H1 (cell line): ENCODE results near the gene MBNL3. TPM values are rescaled to one million over a fixed set of nuclear protein-coding genes. Genes with fewer than 3 reads are reported as not detected.

Experiments used
- CTCF ChIA-PET: fragments of 300-600 bp; sonication (Branson Sonifier 250); formaldehyde crosslinking; loops from one replicate; lab custom pipeline; 2021; ENCODE audit not compliant: partially characterized antibody; lab: Charles Lee
- POLR2A ChIA-PET: fragments of 300-600 bp; sonication (Branson Sonifier 250); formaldehyde crosslinking; loops from one replicate; lab custom pipeline; 2021; ENCODE audit warnings: inconsistent platforms; ENCODE audit not compliant: partially characterized antibody; lab: Charles Lee
- DNase-seq, 2 experiments: peaks; one replicate each; pipeline versions ENCODE4 v3.0.0 to v3.0.0-alpha.2; 2010 to 2022; ENCODE audit warnings: low spot score in 2 of 2, low read depth in 1 of 2, mixed read lengths in 1 of 2
- FAIRE-seq: peaks from 2 replicates; lab custom pipeline; 2011; peaks lifted over from hg19 to GRCh38; lab: Jason Lieb, UNC
- H2AFZ ChIP-seq: 2 replicates; pipeline ENCODE4 v1.8.1; 2012; ENCODE audit warnings: low read length, inconsistent platforms
- H2AK5ac ChIP-seq: 2 replicates; pipeline ENCODE4 v1.6.1; 2013; ENCODE audit warnings: low read depth, low read length
- H2BK120ac ChIP-seq: replicated peaks from 2 replicates; pipeline ENCODE3; 2013; ENCODE audit warnings: low read depth, low read length, inconsistent platforms
- H2BK12ac ChIP-seq: 2 replicates; pipeline ENCODE4 v1.6.1; 2013; ENCODE audit warnings: low read depth, low read length
- H2BK15ac ChIP-seq: 2 replicates; pipeline ENCODE4 v1.6.1; 2013; ENCODE audit warnings: low read length
- H2BK20ac ChIP-seq: 2 replicates; pipeline ENCODE4 v1.6.1; 2013; ENCODE audit warnings: low read length
- H2BK5ac ChIP-seq: 2 replicates; pipeline ENCODE4 v1.6.1; 2013; ENCODE audit warnings: low read depth, low read length
- H3K14ac ChIP-seq: 2 replicates; pipeline ENCODE4 v1.6.1; 2013; ENCODE audit warnings: inconsistent platforms; ENCODE audit not compliant: insufficient read length
- H3K18ac ChIP-seq: 2 replicates; pipeline ENCODE4 v1.6.1; 2013; ENCODE audit warnings: low read length; ENCODE audit errors: extremely low read depth
- H3K23ac ChIP-seq: 2 replicates; pipeline ENCODE4 v1.6.1; 2013; ENCODE audit warnings: inconsistent platforms; ENCODE audit not compliant: insufficient read length
- H3K23me2 ChIP-seq: 2 replicates; pipeline ENCODE4 v1.6.1; 2013; ENCODE audit warnings: low read depth, low read length
- H3K27ac ChIP-seq: 2 replicates; pipeline ENCODE4 v1.6.1; 2011; ENCODE audit warnings: low read depth, low read length, inconsistent platforms
- H3K27me3 ChIP-seq, 4 experiments: replicated peaks in 1 of 4; 1 replicate in 1 of 4; 2 replicates in 3 of 4; pipeline versions ENCODE4 v1.6.1 to v1.8.1; 2011 to 2013; ENCODE audit warnings: low read length in 3 of 4, mild to moderate bottlenecking in 3 of 4, inconsistent platforms in 2 of 4, mixed read lengths in 2 of 4, moderate library complexity in 1 of 4; ENCODE audit not compliant: control insufficient read depth in 3 of 4, insufficient read depth in 3 of 4; ENCODE audit errors: extremely low read depth in 1 of 4
- H3K36me3 ChIP-seq, 4 experiments: 2 replicates each; pipeline versions ENCODE4 v1.6.1 to v1.8.1; 2011 to 2013; ENCODE audit warnings: mild to moderate bottlenecking in 4 of 4, low read length in 3 of 4, moderate library complexity in 2 of 4, control low read depth in 1 of 4, inconsistent platforms in 1 of 4; ENCODE audit not compliant: insufficient read depth in 4 of 4, control insufficient read depth in 2 of 4
- H3K4ac ChIP-seq: replicated peaks from 2 replicates; pipeline ENCODE3; 2013; ENCODE audit warnings: low read length, low read depth, mixed read lengths, inconsistent platforms; ENCODE audit not compliant: insufficient read length
- H3K4me1 ChIP-seq, 4 experiments: replicated peaks in 1 of 4; 1 replicate in 1 of 4; 2 replicates in 3 of 4; pipeline versions ENCODE4 v1.6.1 to v1.8.1; 2011 to 2013; ENCODE audit warnings: low read length in 3 of 4, inconsistent platforms in 2 of 4, mixed read lengths in 1 of 4; ENCODE audit not compliant: insufficient read depth in 4 of 4, control insufficient read depth in 3 of 4
- H3K4me2 ChIP-seq, 2 experiments: 2 replicates each; pipeline versions ENCODE4 v1.6.1 to v1.8.1; 2011 to 2013; ENCODE audit warnings: low read depth in 2 of 2, low read length in 2 of 2, control low read depth in 1 of 2, inconsistent platforms in 1 of 2, mild to moderate bottlenecking in 1 of 2; ENCODE audit not compliant: insufficient read depth in 1 of 2
- H3K4me3 ChIP-seq, 4 experiments: fragments of 200-600, 300-600 bp in 1 of 4; sonication (generic), shearing (Covaris generic), sonication (Bioruptor Twin) in 1 of 4; 2 replicates each; pipeline versions ENCODE4 v1.5.1 to v1.8.1; 2011 to 2016; ENCODE audit warnings: low read length in 4 of 4, low read depth in 3 of 4, control low read depth in 2 of 4, inconsistent platforms in 2 of 4, mild to moderate bottlenecking in 2 of 4, mixed read lengths in 1 of 4, moderate library complexity in 1 of 4; ENCODE audit not compliant: insufficient read depth in 2 of 4; ENCODE audit errors: extremely low read depth in 1 of 4
- H3K56ac ChIP-seq: replicated peaks from 2 replicates; pipeline ENCODE3; 2013; ENCODE audit warnings: low read depth, mild to moderate bottlenecking, mixed read lengths, low read length, inconsistent platforms; ENCODE audit not compliant: insufficient read length
- H3K79me1 ChIP-seq: 2 replicates; pipeline ENCODE4 v1.6.1; 2013; ENCODE audit warnings: low read depth, low read length, control low read depth
- H3K79me2 ChIP-seq, 2 experiments: 2 replicates each; pipeline versions ENCODE4 v1.6.1 to v1.8.1; 2012 to 2013; ENCODE audit warnings: low read length in 2 of 2, mild to moderate bottlenecking in 2 of 2, inconsistent platforms in 1 of 2; ENCODE audit not compliant: insufficient read depth in 2 of 2, control insufficient read depth in 1 of 2
- H3K9ac ChIP-seq, 4 experiments: replicated peaks in 1 of 4; 1 replicate in 1 of 4; 2 replicates in 3 of 4; pipeline versions ENCODE4 v1.6.1 to v1.8.1; 2011 to 2013; ENCODE audit warnings: low read depth in 3 of 4, low read length in 3 of 4, control low read depth in 2 of 4, mild to moderate bottlenecking in 2 of 4, moderate library complexity in 2 of 4, inconsistent platforms in 1 of 4; ENCODE audit errors: extremely low read depth in 1 of 4
- H3K9me3 ChIP-seq, 2 experiments: 2 replicates each; pipeline versions ENCODE4 v1.6.1 to v1.8.1; 2012 to 2013; ENCODE audit warnings: mild to moderate bottlenecking in 2 of 2, moderate library complexity in 2 of 2, control low read depth in 1 of 2, inconsistent platforms in 1 of 2, low read depth in 1 of 2, low read length in 1 of 2, mixed read lengths in 1 of 2; ENCODE audit not compliant: insufficient read depth in 2 of 2
- H4K20me1 ChIP-seq, 2 experiments: replicated peaks in 1 of 2; 2 replicates each; pipeline versions ENCODE3 to v1.8.1; 2011 to 2013; ENCODE audit warnings: inconsistent platforms in 2 of 2, low read length in 2 of 2, mild to moderate bottlenecking in 1 of 2; ENCODE audit not compliant: insufficient read depth in 2 of 2, control insufficient read depth in 1 of 2
- H4K5ac ChIP-seq: 2 replicates; pipeline ENCODE4 v1.6.1; 2013; ENCODE audit warnings: low read length, low read depth, mixed read lengths, inconsistent platforms; ENCODE audit not compliant: insufficient read length
- H4K8ac ChIP-seq: 2 replicates; pipeline ENCODE4 v1.8.0; 2013; ENCODE audit warnings: mild to moderate bottlenecking, moderate library complexity, low read length, inconsistent platforms; ENCODE audit not compliant: insufficient read depth; ENCODE audit errors: extremely low read depth
- H4K91ac ChIP-seq: replicated peaks from 2 replicates; pipeline ENCODE3; 2013; ENCODE audit warnings: low read length, mixed read lengths, inconsistent platforms; ENCODE audit not compliant: insufficient read length
- CBX5 ChIP-seq: fragments of 300-800, 300-1000 bp; sonication (generic); IDR thresholded peaks from 2 replicates; pipeline ENCODE4 v1.7.1; 2016; ENCODE audit warnings: antibody characterized with exemption, low read length, low read depth
- CEBPB ChIP-seq: IDR thresholded peaks from 2 replicates; pipeline ENCODE4 v1.6.1; 2012; ENCODE audit warnings: low read depth, low read length
- EGR1 ChIP-seq: IDR thresholded peaks from 2 replicates; pipeline ENCODE4 v1.6.1; 2011; ENCODE audit warnings: low read depth, low read length, borderline replicate concordance
- FOSL1 ChIP-seq: IDR thresholded peaks from 2 replicates; pipeline ENCODE4 v1.6.1; 2011; ENCODE audit warnings: mild to moderate bottlenecking, low read depth, low read length, moderate library complexity; ENCODE audit not compliant: insufficient read depth
- GTF2F1 ChIP-seq: IDR thresholded peaks from 2 replicates; pipeline ENCODE4 v1.6.1; 2012; ENCODE audit warnings: low read depth, low read length, improper control_type of control experiment, borderline replicate concordance
- HDAC6 ChIP-seq: IDR thresholded peaks from one replicate; pipeline ENCODE4 v1.7.1; 2012; ENCODE audit warnings: low read depth, mild to moderate bottlenecking, inconsistent platforms, low read length, moderate library complexity
- JUN ChIP-seq: IDR thresholded peaks from 2 replicates; pipeline ENCODE4 v1.6.1; 2011; ENCODE audit warnings: low read depth, mild to moderate bottlenecking, improper control_type of control experiment, low read length
- KDM5A ChIP-seq: fragments of 200-600 bp; IDR thresholded peaks from 2 replicates; pipeline ENCODE4 v1.7.1; 2012; ENCODE audit warnings: mild to moderate bottlenecking, low read length, inconsistent platforms, mixed read lengths
- RAD21 ChIP-seq, 2 experiments: IDR thresholded peaks in 1 of 2; conservative IDR thresholded peaks in 1 of 2; 2 replicates each; pipeline ENCODE4 v1.6.1; 2011; ENCODE audit warnings: low read depth in 2 of 2, low read length in 2 of 2, improper control_type of control experiment in 1 of 2, inconsistent platforms in 1 of 2, mild to moderate bottlenecking in 1 of 2, moderate library complexity in 1 of 2
- RNF2 ChIP-seq: fragments of 200-900, 300-1000 bp; sonication (generic); IDR thresholded peaks from 2 replicates; pipeline ENCODE4 v1.7.1; 2016; ENCODE audit warnings: borderline replicate concordance, low read depth, mild to moderate bottlenecking, antibody characterized with exemption, low read length; ENCODE audit not compliant: poor library complexity, severe bottlenecking; ENCODE audit errors: missing control alignments
- SIN3A ChIP-seq, 2 experiments: IDR thresholded peaks in 1 of 2; conservative IDR thresholded peaks in 1 of 2; 2 replicates each; pipeline ENCODE4 v1.6.1; 2011 to 2012; ENCODE audit warnings: low read length in 2 of 2, improper control_type of control experiment in 1 of 2, low read depth in 1 of 2, mild to moderate bottlenecking in 1 of 2
- SP1 ChIP-seq: IDR thresholded peaks from 2 replicates; pipeline ENCODE4 v1.6.1; 2011; ENCODE audit warnings: low read depth, low read length
- SP4 ChIP-seq: IDR thresholded peaks from 2 replicates; pipeline ENCODE4 v1.6.1; 2012; ENCODE audit warnings: low read length, inconsistent platforms
- WGBS, 2 experiments: shearing (Covaris generic) in 1 of 2; methylation state at CpG; one replicate each; pipeline versions ENCODE4 v1.1.6 to v1.1.7; 2013 to 2015; ENCODE audit warnings: low lambda C conversion rate in 2 of 2, mixed read lengths in 2 of 2, inconsistent platforms in 1 of 2, low coverage in 1 of 2, missing lambda C conversion rate in 1 of 2; ENCODE audit not compliant: insufficient replicate concordance in 2 of 2, insufficient coverage in 1 of 2, insufficient read length in 1 of 2; ENCODE audit errors: extremely low coverage in 1 of 2, missing lambda C conversion rate in 1 of 2; 5-methylcytosine and 5-hydroxymethylcytosine counted together
- polyA plus RNA-seq, 7 experiments: library from polyadenylated mRNA; depleted of rRNA in 3 of 7; stranded (reverse) in 5 of 7; unstranded in 2 of 7; fragments of >200 nt in 5 of 7; fragments of 200-250 nt in 2 of 7; gene quantifications; 1 replicate in 5 of 7; 2 replicates in 1 of 7; 4 replicates in 1 of 7; pipeline versions ENCODE4 v1.2.1 to v1.2.3, GENCODE V29; 2011 to 2013; ENCODE audit warnings: missing spikeins in 2 of 7, mixed read lengths in 2 of 7
- total RNA-seq: library from RNA; stranded (reverse); fragmentation: NEBNext Ultra II Directional; extraction: Animal tissue kit (Norgen Biotek cat#: 25700); gene quantifications from 2 replicates; pipeline ENCODE4 v1.2.1, GENCODE V29; 2021

The MBNL3 gene
- total and polyA plus RNA-seq, 2 of the 8 experiments (the other 6 are each of a cell fraction or from before 2014, with no cell fraction given): 3.5 to 4.3 TPM

GRCh38 chrX:132336172-132336571 is 152.7 kb downstream of the MBNL3 start:
- no peak overlapping the region for H4K8ac ChIP-seq
- no peak overlapping the region for H3K56ac ChIP-seq
- H3K14ac ChIP-seq: no peak overlapping the region
- H4K5ac ChIP-seq: no peak overlapping the region
- DNase-seq (no peak), FAIRE-seq (peak; percentile 19)
- H3K36me3 ChIP-seq: no peaks in the 10 kb centered on the region
- H4K20me1 ChIP-seq: no peaks in the 10 kb centered on the region
- no peak overlapping the region for H3K23ac ChIP-seq
- no peak overlapping the region for H3K4me2 ChIP-seq
- H2BK12ac ChIP-seq: no peak overlapping the region
- no peak overlapping the region for H3K4me3 ChIP-seq
- no peak overlapping the region for H3K27ac ChIP-seq
- H2AK5ac ChIP-seq: no peak overlapping the region
- no peak overlapping the region for H2BK5ac ChIP-seq
- POLR2A ChIA-PET: no interaction called here
- CTCF ChIA-PET: no interaction called here
- no peaks in the 10 kb centered on the region for H3K27me3 ChIP-seq
- no peak overlapping the region for H2BK120ac ChIP-seq
- no peak for TF ChIP-seq CBX5
- no peak for TF ChIP-seq SIN3A (conservative IDR thresholded peaks at IDR 0.05 in 1 of 2, IDR thresholded peaks at IDR 0.05 in 1 of 2; ENCODE audit: low read depth in 1 of 2, low read length in 2 of 2)
- no peak for TF ChIP-seq FOSL1
- no peak for TF ChIP-seq JUN
- TF ChIP-seq RNF2: no peak
- no peak for TF ChIP-seq CEBPB
- no peak for TF ChIP-seq EGR1
- no peak for TF ChIP-seq RAD21 (IDR thresholded peaks at IDR 0.05 in 1 of 2, conservative IDR thresholded peaks at IDR 0.05 in 1 of 2; ENCODE audit: low read depth in 2 of 2, low read length in 2 of 2)
- no peak for TF ChIP-seq KDM5A
- TF ChIP-seq SP1: no peak
- TF ChIP-seq HDAC6: no peak
- TF ChIP-seq SP4: no peak
- TF ChIP-seq GTF2F1: no peak
- no peaks in the 10 kb centered on the region for H3K23me2 ChIP-seq
- H3K4ac ChIP-seq: no peak overlapping the region
- H3K9ac ChIP-seq: no peak overlapping the region
- H2AFZ ChIP-seq: no peak overlapping the region
- H3K79me1 ChIP-seq: no peaks in the 10 kb centered on the region
- H3K4me1 ChIP-seq: no peaks in the 10 kb centered on the region
- no peak overlapping the region for H2BK15ac ChIP-seq
- WGBS, 2 experiments: 96% methylated on average over 2 of the region's 2 CpGs; no CpG with 5 or more reads in 1 of the 2 experiments
- H4K91ac ChIP-seq: no peak overlapping the region
- no peak overlapping the region for H2BK20ac ChIP-seq
- no peaks in the 10 kb centered on the region for H3K9me3 ChIP-seq
- no peak overlapping the region for H3K18ac ChIP-seq
- H3K79me2 ChIP-seq: no peaks in the 10 kb centered on the region
